SJSA1 (cell line): Measurements from ENCODE around the gene GJB4. TPM values are rescaled to one million over a fixed set of nuclear protein-coding genes. Genes with fewer than 3 reads are reported as not detected.

Source experiments
- total RNA-seq: library from RNA; depleted of rRNA; stranded (reverse); fragments of >200 nt; shearing (Covaris generic); gene quantifications from 2 replicates; pipeline ENCODE4 v1.2.3, GENCODE V29; 2014; rRNA removed

Gene GJB4
- total RNA-seq, 1 experiment from 2014 or later = not detected

Other genes starting within 250 kb of the GJB4 start
- gene GJB5, start 4.7 kb upstream of the GJB4 start, total RNA-seq = not detected in 2 replicates
- gene GJB3, start 21.5 kb downstream of the GJB4 start, total RNA-seq = not detected in 2 replicates
- gene GJA4, start 33.3 kb downstream of the GJB4 start, total RNA-seq = not detected in 2 replicates
- 27.7 and 41.5 TPM in 2 replicates for gene SMIM12, start 100.0 kb downstream of the GJB4 start, total RNA-seq
- not detected in 2 replicates for gene DLGAP3, start 169.9 kb downstream of the GJB4 start, total RNA-seq
- 33.0 and 42.4 TPM in 2 replicates for gene TMEM35B, start 225.6 kb downstream of the GJB4 start, total RNA-seq